Fibroblast of lung (primary cell): Measurements from ENCODE around the gene OSGEPL1. TPM values are rescaled to one million over a fixed set of nuclear protein-coding genes. Genes with fewer than 3 reads are reported as not detected.

ENCODE experiments used
- DNase-seq, 2 donors: peaks; one replicate each; pipeline versions ENCODE4 v3.0.0 to v3.0.0-alpha.2; 2010; ENCODE audit warnings: low read depth in 2 of 2
- H2AFZ ChIP-seq: 2 replicates; pipeline ENCODE4 v1.5.1; 2012; ENCODE audit warnings: low read length, control low read depth, inconsistent platforms
- H3K27ac ChIP-seq: 2 replicates; pipeline ENCODE4 v1.5.1; 2011; ENCODE audit warnings: low read length, control low read depth; ENCODE audit not compliant: insufficient read depth
- H3K27me3 ChIP-seq: 2 replicates; pipeline ENCODE4 v1.5.1; 2011; ENCODE audit warnings: mild to moderate bottlenecking, low read length; ENCODE audit not compliant: control insufficient read depth, insufficient read depth
- H3K36me3 ChIP-seq: 2 replicates; pipeline ENCODE4 v1.5.1; 2011; ENCODE audit warnings: low read length; ENCODE audit not compliant: control insufficient read depth, insufficient read depth
- H3K4me1 ChIP-seq: 2 replicates; pipeline ENCODE4 v1.5.1; 2011; ENCODE audit warnings: low read length; ENCODE audit not compliant: control insufficient read depth, insufficient read depth; ENCODE audit errors: extremely low read depth
- H3K4me2 ChIP-seq: 2 replicates; pipeline ENCODE4 v1.5.1; 2011; ENCODE audit warnings: low read length, control low read depth; ENCODE audit not compliant: insufficient read depth; ENCODE audit errors: extremely low read depth
- H3K4me3 ChIP-seq, 4 experiments: fragments of 200-600 bp in 1 of 4; sonication (generic) in 1 of 4; replicated peaks in 1 of 4; 2 replicates each; pipeline ENCODE4 v1.5.1; 2011 to 2016; ENCODE audit warnings: low read length in 4 of 4, low read depth in 3 of 4, mild to moderate bottlenecking in 3 of 4, control low read depth in 2 of 4, inconsistent platforms in 1 of 4, mixed read lengths in 1 of 4; ENCODE audit not compliant: insufficient read depth in 1 of 4; ENCODE audit errors: control extremely low read depth in 1 of 4
- H3K79me2 ChIP-seq: 2 replicates; pipeline ENCODE4 v1.5.1; 2012; ENCODE audit warnings: mild to moderate bottlenecking, low read length, inconsistent platforms; ENCODE audit not compliant: control insufficient read depth, insufficient read depth
- H3K9ac ChIP-seq: 2 replicates; pipeline ENCODE4 v1.5.1; 2011; ENCODE audit warnings: mild to moderate bottlenecking, low read length, control low read depth; ENCODE audit not compliant: insufficient read depth
- H3K9me3 ChIP-seq: 2 replicates; pipeline ENCODE4 v1.5.1; 2012; ENCODE audit warnings: low read depth, low read length; ENCODE audit not compliant: control insufficient read depth, insufficient read depth
- H4K20me1 ChIP-seq: 2 replicates; pipeline ENCODE4 v1.5.1; 2011; ENCODE audit warnings: low read length; ENCODE audit not compliant: control insufficient read depth, insufficient read depth; ENCODE audit errors: extremely low read depth
- CTCF ChIP-seq, 2 donors: IDR thresholded peaks in 1 of 2; conservative IDR thresholded peaks in 1 of 2; 1 replicate in 1 of 2; 2 replicates in 1 of 2; pipeline ENCODE4 v1.5.1; 2011 to 2012; ENCODE audit warnings: low read length in 2 of 2, control low read depth in 1 of 2, inconsistent platforms in 1 of 2, low read depth in 1 of 2, mild to moderate bottlenecking in 1 of 2
- EZH2 ChIP-seq: IDR thresholded peaks from 2 replicates; pipeline ENCODE4 v1.5.1; 2012; ENCODE audit warnings: low read length, control low read depth, mild to moderate bottlenecking; ENCODE audit errors: missing control alignments
- polyA minus RNA-seq: library from RNA; depleted of rRNA, polyadenylated mRNA; stranded (reverse); fragments of >200 nt; gene quantifications from 2 replicates; pipeline ENCODE4 v1.2.3, GENCODE V29; 2011; ENCODE audit warnings: low replicate concordance
- polyA plus RNA-seq, 2 donors: library from polyadenylated mRNA; depleted of rRNA in 1 of 2; stranded (reverse) in 1 of 2; unstranded in 1 of 2; fragments of >200 nt; gene quantifications; 2 replicates each; pipeline ENCODE4 v1.2.1, GENCODE V29; 2011 to 2012; ENCODE audit warnings: missing spikeins in 1 of 2
- total RNA-seq: library from RNA; depleted of rRNA; stranded (reverse); fragments of >200 nt; gene quantifications from 2 replicates; pipeline ENCODE4 v1.2.1, GENCODE V29; 2014

OSGEPL1 gene
- total RNA-seq (6.7 and 6.9 TPM in 2 replicates), polyA plus RNA-seq (6.7 and 6.9 TPM in 2 replicates), polyA minus RNA-seq (1.1 and 2.9 TPM in 2 replicates)
- polyA plus RNA-seq (2012), result 4.7 and 4.9 TPM in 2 replicates

GRCh38 chr2:189762551-189763298 is at the start of gene OSGEPL1:
Gene OSGEPL1 (minus strand): TSS chr2:189762792. CDS start chr2:189761640, 1,152 bp downstream.
- TF ChIP-seq EZH2 (no peak), CTCF (conservative IDR thresholded peaks at IDR 0.05 in 1 of 2, IDR thresholded peaks at IDR 0.05 in 1 of 2; ENCODE audit: low read depth in 1 of 2, low read length in 2 of 2) (peak; percentile 64 to 70)
- Histone ChIP-seq H3K9ac (peak within 1 kb of the TSS; percentile 11), H3K79me2 (no peaks in the 10 kb centered on the region), H2AFZ (peak within 1 kb of the TSS; percentile 85), H4K20me1 (no peaks in the 10 kb centered on the region), H3K4me1 (peaks cover 7% of the 10 kb centered on the region), H3K4me2 (peak within 1 kb of the TSS; percentile 94), H3K36me3 (peaks cover 2% of the 10 kb centered on the region), H3K4me3 (peak within 1 kb of the TSS; percentile 80 to 93 (median 88)), H3K9me3 (no peaks in the 10 kb centered on the region), H3K27ac (peak within 1 kb of the TSS; percentile 75), H3K27me3 (no peaks in the 10 kb centered on the region)
- peak; percentile 93 to 94 for DNase-seq

GRCh38 chr2:189803431-189803830 is 40.8 kb upstream of the OSGEPL1 start:
- no peaks in the 10 kb centered on the region for H4K20me1 ChIP-seq
- no peak overlapping the region for H2AFZ ChIP-seq
- H3K9me3 ChIP-seq, result no peaks in the 10 kb centered on the region
- H3K27ac ChIP-seq, result no peak overlapping the region
- H3K27me3 ChIP-seq, result no peaks in the 10 kb centered on the region
- H3K36me3 ChIP-seq, result no peaks in the 10 kb centered on the region
- H3K4me3 ChIP-seq, result no peak overlapping the region
- no peak for TF ChIP-seq EZH2
- TF ChIP-seq CTCF (conservative IDR thresholded peaks at IDR 0.05 in 1 of 2, IDR thresholded peaks at IDR 0.05 in 1 of 2; ENCODE audit: low read depth in 1 of 2, low read length in 2 of 2), result no peak
- H3K4me2 ChIP-seq, result no peak overlapping the region
- peaks cover 8% of the 10 kb centered on the region for H3K4me1 ChIP-seq
- no peak overlapping the region for H3K9ac ChIP-seq
- H3K79me2 ChIP-seq, result peaks cover 2% of the 10 kb centered on the region
- peak in 1 of 2 donors; percentile 26 for DNase-seq

DNA sequence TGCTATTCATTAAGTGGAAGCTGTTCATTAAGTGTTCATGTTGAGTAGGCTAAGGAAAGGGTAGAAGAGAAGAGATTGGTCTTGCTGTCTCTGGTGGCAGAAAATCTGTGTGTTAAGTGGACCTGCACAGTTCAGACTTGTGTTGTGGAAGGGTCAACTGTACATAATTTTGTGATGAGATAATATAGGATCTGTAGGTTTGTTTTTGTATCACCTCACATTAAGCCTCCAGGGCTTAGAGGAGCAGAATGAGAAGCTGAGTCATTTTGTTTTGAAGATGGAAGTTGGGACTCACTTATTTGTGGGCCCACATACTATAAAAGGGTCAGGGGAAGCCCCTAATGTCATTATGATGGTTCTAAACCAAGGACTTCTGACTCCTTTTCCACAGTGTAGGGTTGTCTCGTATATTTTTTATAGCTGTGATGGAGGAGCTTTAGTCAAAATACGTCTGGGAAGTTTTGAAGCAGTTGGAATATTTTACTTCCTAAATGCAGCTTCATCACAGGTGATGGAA is 39.9 kb upstream of the OSGEPL1 start:
- TF ChIP-seq CTCF (conservative IDR thresholded peaks at IDR 0.05 in 1 of 2, IDR thresholded peaks at IDR 0.05 in 1 of 2; ENCODE audit: low read depth in 1 of 2, low read length in 2 of 2) (no peak), EZH2 (no peak)
- Histone ChIP-seq H3K4me2 (no peak overlapping the region), H3K27ac (no peak overlapping the region), H3K27me3 (no peaks in the 10 kb centered on the region), H3K4me1 (peaks cover 8% of the 10 kb centered on the region), H4K20me1 (no peaks in the 10 kb centered on the region), H3K9me3 (no peaks in the 10 kb centered on the region), H3K79me2 (peaks cover 2% of the 10 kb centered on the region), H3K36me3 (no peaks in the 10 kb centered on the region), H3K9ac (no peak overlapping the region), H3K4me3 (no peak overlapping the region), H2AFZ (no peak overlapping the region)
- DNase-seq, result peak in 1 of 2 donors; percentile 7
